Esophagus muscularis mucosa (tissue), 4 donors: Measurements from ENCODE around the gene TNS1. TPM values are rescaled to one million over a fixed set of nuclear protein-coding genes. Genes with fewer than 3 reads are reported as not detected.

ENCODE experiments used
- DNase-seq: peaks from one replicate; pipeline ENCODE4 v3.0.0-alpha.2; 2017; ENCODE audit errors: extremely low spot score
- H3K27ac ChIP-seq, 4 donors: fragments of 200-600 bp; sonication (generic); replicated peaks in 1 of 4; 1 replicate in 3 of 4; 2 replicates in 1 of 4; pipeline ENCODE4 v1.5.1; 2016 to 2019; ENCODE audit warnings: mild to moderate bottlenecking in 1 of 4
- H3K27me3 ChIP-seq, 4 donors: fragments of 200-600 bp; sonication (generic); one replicate each; pipeline versions ENCODE4 v1.5.1 to v1.6.0; 2016 to 2019
- H3K36me3 ChIP-seq, 4 donors: fragments of 200-600 bp; sonication (generic); one replicate each; pipeline ENCODE4 v1.5.1; 2016 to 2019
- H3K4me1 ChIP-seq, 4 donors: fragments of 200-600 bp; sonication (generic); one replicate each; pipeline ENCODE4 v1.5.1; 2016 to 2019
- H3K4me3 ChIP-seq, 4 donors: fragments of 200-600 bp; sonication (generic); 1 replicate in 2 of 4; 2 replicates in 2 of 4; pipeline ENCODE4 v1.5.1; 2016 to 2019; ENCODE audit warnings: mild to moderate bottlenecking in 4 of 4, moderate library complexity in 1 of 4
- H3K9me3 ChIP-seq, 4 donors: fragments of 200-600 bp; sonication (generic); 1 replicate in 3 of 4; 2 replicates in 1 of 4; pipeline ENCODE4 v1.5.1; 2016 to 2019
- CTCF ChIP-seq, 3 experiments: fragments of 200-600 bp in 2 of 3; fragments of 450-650 bp in 1 of 3; sonication (generic) in 2 of 3; IDR thresholded peaks; one replicate each; pipeline ENCODE4 v1.5.1; 2017 to 2019; ENCODE audit warnings: antibody characterized with exemption in 3 of 3, mild to moderate bottlenecking in 2 of 3, moderate library complexity in 1 of 3
- EP300 ChIP-seq: sonication (generic); formaldehyde crosslinking; IDR thresholded peaks from one replicate; pipeline ENCODE4 v1.6.1; 2017; ENCODE audit warnings: antibody characterized with exemption
- POLR2A ChIP-seq: fragments of 450-650 bp; IDR thresholded peaks from one replicate; pipeline ENCODE4 v1.6.1; 2017; ENCODE audit warnings: antibody characterized with exemption, moderate library complexity, mild to moderate bottlenecking, low read depth
- POLR2AphosphoS5 ChIP-seq, 2 donors: sonication (generic); formaldehyde crosslinking; IDR thresholded peaks; one replicate each; pipeline ENCODE4 v1.6.1; 2017; ENCODE audit warnings: antibody characterized with exemption in 2 of 2
- WGBS: methylation state at CpG from one replicate; pipeline ENCODE4 v1.1.5; 2018; 5-methylcytosine and 5-hydroxymethylcytosine counted together
- intact Hi-C: fragments of 100-400 bp; cut with DNase I; formaldehyde crosslinking; loops from one replicate; pipeline ENCODE4 v1.15.1; 2023
- total RNA-seq, 4 donors: library from RNA; depleted of rRNA; stranded (reverse); fragments of >200 nt; gene quantifications; one replicate each; pipeline versions ENCODE4 v1.1.0 to v1.2.1, GENCODE V29; 2016

The TNS1 gene
- total RNA-seq, 4 donors from 2014 or later, result 1,001 to 2,170 (median 1,411) TPM

- Histone ChIP-seq H3K27me3 (no peaks in the 10 kb centered on the region), H3K9me3 (peaks cover 0 to 7% (median 0%) of the 10 kb centered on the region in 4 donors), H3K36me3 (peaks cover 36 to 85% (median 77%) of the 10 kb centered on the region in 4 donors), H3K4me1 (peaks cover 90 to 100% (median 100%) of the 10 kb centered on the region in 4 donors), H3K4me3 (no peak overlapping the region), H3K27ac (peak overlapping the region; percentile 83 to 90 (median 88))
- 27% methylated on average over 1 of the region's 1 CpG for WGBS
- TF ChIP-seq POLR2AphosphoS5 (IDR thresholded peaks at IDR 0.05) (peak; percentile 26 to 65), POLR2A (no peak)
- no peak for DNase-seq
- intact Hi-C loops, result no loop called here
Observed at GRCh38 chr2:217843324-217843723, 159.5 kb downstream of the TNS1 start.

GRCh38 chr2:217842017-217842416 lies 160.8 kb downstream of the TNS1 start:
- 74% methylated on average over 2 of the region's 2 CpGs for WGBS
- Histone ChIP-seq H3K36me3 (peaks cover 23 to 72% (median 64%) of the 10 kb centered on the region in 4 donors), H3K4me1 (peaks cover 92 to 100% (median 100%) of the 10 kb centered on the region in 4 donors), H3K27me3 (no peaks in the 10 kb centered on the region), H3K4me3 (no peak overlapping the region), H3K27ac (peak overlapping the region; percentile 83 to 90 (median 88)), H3K9me3 (peaks cover 0 to 7% (median 0%) of the 10 kb centered on the region in 4 donors)
- no peak for DNase-seq
- intact Hi-C loops, result no loop called here
- TF ChIP-seq EP300 (no peak), POLR2AphosphoS5 (IDR thresholded peaks at IDR 0.05) (peak in 1 of 2 donors; percentile 30)

GRCh38 chr2:217840522-217840921 lies 162.3 kb downstream of the TNS1 start:
- H3K36me3 ChIP-seq, result peaks cover 10 to 64% (median 60%) of the 10 kb centered on the region in 4 donors
- H3K9me3 ChIP-seq, result peaks cover 0 to 7% (median 0%) of the 10 kb centered on the region in 4 donors
- DNase-seq, result no peak
- no peak for TF ChIP-seq POLR2AphosphoS5 (IDR thresholded peaks at IDR 0.05)
- TF ChIP-seq EP300, result no peak
- no peak for TF ChIP-seq CTCF (IDR thresholded peaks at IDR 0.05)
- TF ChIP-seq POLR2A, result no peak
- intact Hi-C loops, result no loop called here
- H3K27me3 ChIP-seq, result no peaks in the 10 kb centered on the region
- H3K27ac ChIP-seq, result peak overlapping the region; percentile 83 to 90 (median 88)
- H3K4me3 ChIP-seq, result no peak overlapping the region
- 70% methylated on average over 3 of the region's 3 CpGs for WGBS
- peaks cover 92 to 100% (median 100%) of the 10 kb centered on the region in 4 donors for H3K4me1 ChIP-seq

- intact Hi-C loops, result no loop called here
- no peak for DNase-seq
- WGBS, result 87% methylated on average over 7 of the region's 7 CpGs
- Histone ChIP-seq H3K9me3 (no peaks in the 10 kb centered on the region), H3K27me3 (no peaks in the 10 kb centered on the region), H3K36me3 (peaks cover 9 to 64% (median 60%) of the 10 kb centered on the region in 4 donors), H3K4me3 (no peak overlapping the region), H3K27ac (peak overlapping the region; percentile 83 to 90 (median 88)), H3K4me1 (peaks cover 98 to 100% (median 100%) of the 10 kb centered on the region in 4 donors)
- TF ChIP-seq CTCF (IDR thresholded peaks at IDR 0.05), result no peak
- no peak for TF ChIP-seq POLR2A
- no peak for TF ChIP-seq EP300
- TF ChIP-seq POLR2AphosphoS5 (IDR thresholded peaks at IDR 0.05), result no peak
Observed at GRCh38 chr2:217839750-217840107, 163.1 kb downstream of the TNS1 start.

GRCh38 chr2:217839073-217839749 lies 163.6 kb downstream of the TNS1 start:
- Histone ChIP-seq H3K4me3 (no peak overlapping the region), H3K27me3 (no peaks in the 10 kb centered on the region), H3K27ac (peak overlapping the region; percentile 83 to 90 (median 88)), H3K9me3 (no peaks in the 10 kb centered on the region), H3K4me1 (peaks cover 98 to 100% (median 100%) of the 10 kb centered on the region in 4 donors), H3K36me3 (peaks cover 14 to 64% (median 62%) of the 10 kb centered on the region in 4 donors)
- no peak for DNase-seq
- intact Hi-C loops, result no loop called here
- TF ChIP-seq CTCF (IDR thresholded peaks at IDR 0.05) (no peak), POLR2AphosphoS5 (IDR thresholded peaks at IDR 0.05) (peak in 1 of 2 donors; percentile 50)
- WGBS, result 62% methylated on average over 9 of the region's 10 CpGs
